ENCODE data around the gene LARGE1. TPM values are rescaled to one million over a fixed set of nuclear protein-coding genes. Genes with fewer than 3 reads are reported as not detected.

LARGE1 gene
- total and polyA plus RNA-seq, 2 of the 8 experiments (the other 6 are each of a cell fraction or from before 2014, with no cell fraction given): 43.7 to 83.0 TPM

GRCh38 chr22:33831207-33831606 lies 89.1 kb downstream of the LARGE1 start:
- FAIRE-seq: no peak

More at GRCh38 chr22:33831207-33831606, 89.1 kb downstream of the LARGE1 start:
- Histone ChIP-seq H2BK5ac (ENCODE audit: low read depth, low read length) (no peak overlapping the region), H3K4ac (replicated peaks; ENCODE audit: insufficient read length, low read depth, low read length) (no peak overlapping the region), H3K4me1 (replicated peaks in 1 of 4; ENCODE audit: control insufficient read depth in 3 of 4, insufficient read depth in 4 of 4, low read length in 3 of 4) (peaks cover 11 to 49% (median 27%) of the 10 kb centered on the region in 4 experiments), H2AFZ (ENCODE audit: low read length) (no peak overlapping the region), H3K14ac (ENCODE audit: insufficient read length) (no peak overlapping the region), H2AK5ac (ENCODE audit: low read depth, low read length) (no peak overlapping the region), H2BK120ac (replicated peaks; ENCODE audit: low read depth, low read length) (no peak overlapping the region), H3K4me2 (ENCODE audit: insufficient read depth in 1 of 2, low read depth in 2 of 2, low read length in 2 of 2) (no peak overlapping the region; a peak in 1 of 4 replicates), H3K27ac (ENCODE audit: low read depth, low read length) (no peak overlapping the region), H3K9ac (replicated peaks in 1 of 4; ENCODE audit: extremely low read depth in 1 of 4, low read depth in 3 of 4, low read length in 3 of 4) (no peak overlapping the region), H4K20me1 (replicated peaks in 1 of 2; ENCODE audit: control insufficient read depth in 1 of 2, insufficient read depth in 2 of 2, low read length in 2 of 2) (peaks cover 6 to 7% of the 10 kb centered on the region in 2 experiments), H3K79me2 (ENCODE audit: control insufficient read depth in 1 of 2, insufficient read depth in 2 of 2, low read length in 2 of 2) (peaks cover 16 to 94% of the 10 kb centered on the region in 2 experiments; a peak in 3 of 4 replicates), H3K9me3 (ENCODE audit: insufficient read depth in 2 of 2, low read depth in 1 of 2, low read length in 1 of 2) (no peaks in the 10 kb centered on the region), H3K79me1 (ENCODE audit: low read depth, low read length) (peaks cover 29% of the 10 kb centered on the region), H3K18ac (ENCODE audit: extremely low read depth, low read length) (no peak overlapping the region), H3K27me3 (replicated peaks in 1 of 4; ENCODE audit: control insufficient read depth in 3 of 4, extremely low read depth in 1 of 4, insufficient read depth in 3 of 4, low read length in 3 of 4) (no peaks in the 10 kb centered on the region), H3K36me3 (ENCODE audit: control insufficient read depth in 2 of 4, insufficient read depth in 4 of 4, low read length in 3 of 4) (no peaks in the 10 kb centered on the region), H2BK15ac (ENCODE audit: low read length) (no peak overlapping the region), H4K5ac (ENCODE audit: insufficient read length, low read depth, low read length) (no peak overlapping the region), H3K4me3 (ENCODE audit: extremely low read depth in 1 of 4, insufficient read depth in 2 of 4, low read depth in 3 of 4, low read length in 4 of 4) (no peak overlapping the region), H4K8ac (ENCODE audit: extremely low read depth, insufficient read depth, low read length) (no peak overlapping the region), H3K23me2 (ENCODE audit: low read depth, low read length) (no peaks in the 10 kb centered on the region; the same call in none of the 2 replicates), H2BK12ac (ENCODE audit: low read depth, low read length) (no peak overlapping the region), H2BK20ac (ENCODE audit: low read length) (no peak overlapping the region), H4K91ac (replicated peaks; ENCODE audit: insufficient read length, low read length) (no peak overlapping the region), H3K56ac (replicated peaks; ENCODE audit: insufficient read length, low read depth, low read length) (no peak overlapping the region), H3K23ac (ENCODE audit: insufficient read length) (no peak overlapping the region)
- 77% methylated on average over 11 of the region's 11 CpGs; no CpG with 5 or more reads in 1 of the 2 experiments for WGBS, 2 experiments (ENCODE audit: extremely low coverage in 1 of 2, insufficient coverage in 1 of 2, insufficient read length in 1 of 2, insufficient replicate concordance in 2 of 2, low coverage in 1 of 2, low lambda C conversion rate in 2 of 2, missing lambda C conversion rate in 1 of 2)
- TF ChIP-seq RBBP5 (IDR thresholded peaks at IDR 0.05; ENCODE audit: borderline replicate concordance, low read depth, low read length) (no peak), KDM5A (IDR thresholded peaks at IDR 0.05; ENCODE audit: low read length) (no peak), FOSL1 (IDR thresholded peaks at IDR 0.05; ENCODE audit: insufficient read depth, low read depth, low read length) (no peak)
- TF ChIP-seq, protein P1, sequence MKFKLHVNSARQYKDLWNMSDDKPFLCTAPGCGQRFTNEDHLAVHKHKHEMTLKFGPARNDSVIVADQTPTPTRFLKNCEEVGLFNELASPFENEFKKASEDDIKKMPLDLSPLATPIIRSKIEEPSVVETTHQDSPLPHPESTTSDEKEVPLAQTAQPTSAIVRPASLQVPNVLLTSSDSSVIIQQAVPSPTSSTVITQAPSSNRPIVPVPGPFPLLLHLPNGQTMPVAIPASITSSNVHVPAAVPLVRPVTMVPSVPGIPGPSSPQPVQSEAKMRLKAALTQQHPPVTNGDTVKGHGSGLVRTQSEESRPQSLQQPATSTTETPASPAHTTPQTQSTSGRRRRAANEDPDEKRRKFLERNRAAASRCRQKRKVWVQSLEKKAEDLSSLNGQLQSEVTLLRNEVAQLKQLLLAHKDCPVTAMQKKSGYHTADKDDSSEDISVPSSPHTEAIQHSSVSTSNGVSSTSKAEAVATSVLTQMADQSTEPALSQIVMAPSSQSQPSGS (IDR thresholded peaks at IDR 0.05; ENCODE audit: low read length): no peak
- ChIA-PET CTCF (ENCODE audit: partially characterized antibody) (interaction anchor here (1.1 to 3.1 kb wide), 5 partner anchors 9 to 91 kb away, joined by 3 to 15 read pairs (median 5); no protein-coding TSS in a partner anchor), POLR2A (ENCODE audit: partially characterized antibody) (interaction anchor here (0.9 to 1.5 kb wide), 3 partner anchors 9 to 45 kb away, joined by 3 to 7 read pairs (median 6); no protein-coding TSS in a partner anchor)
- DNase-seq (ENCODE audit: low read depth in 1 of 2, low spot score in 2 of 2): no peak
